Breast epithelium (tissue), 3 donors: ENCODE measurements around the gene BCCIP.

Experiments used
- CTCF ChIP-seq, 3 donors: fragments of 450-650 bp; IDR thresholded peaks; one replicate each; pipeline ENCODE4 v1.5.1; 2016 to 2017; ENCODE audit warnings: antibody characterized with exemption in 3 of 3, mild to moderate bottlenecking in 3 of 3, moderate library complexity in 3 of 3
- POLR2AphosphoS5 ChIP-seq, 3 donors: sonication (generic); formaldehyde crosslinking; IDR thresholded peaks; one replicate each; pipeline ENCODE4 v1.6.1; 2017; ENCODE audit warnings: antibody characterized with exemption in 3 of 3

GRCh38 chr10:125817337-125817946 lies 5.9 kb upstream of the BCCIP start:
- TF ChIP-seq CTCF (IDR thresholded peaks at IDR 0.05) (no peak), POLR2AphosphoS5 (IDR thresholded peaks at IDR 0.05) (no peak)
